CD4-positive, alpha-beta T cell treated with Interleukin-21 for 1 hour (primary cell): ENCODE data around the gene BCHE.
"Not testable (repeated sequence)": the region's sequence is repeated elsewhere in the genome, so short reads cannot be mapped to it uniquely, and the experiment has no call there.

Experiments used
- DNase-seq: peaks from one replicate; pipeline ENCODE4 v3.0.0-alpha.2; 2020

BCHE gene

DNA sequence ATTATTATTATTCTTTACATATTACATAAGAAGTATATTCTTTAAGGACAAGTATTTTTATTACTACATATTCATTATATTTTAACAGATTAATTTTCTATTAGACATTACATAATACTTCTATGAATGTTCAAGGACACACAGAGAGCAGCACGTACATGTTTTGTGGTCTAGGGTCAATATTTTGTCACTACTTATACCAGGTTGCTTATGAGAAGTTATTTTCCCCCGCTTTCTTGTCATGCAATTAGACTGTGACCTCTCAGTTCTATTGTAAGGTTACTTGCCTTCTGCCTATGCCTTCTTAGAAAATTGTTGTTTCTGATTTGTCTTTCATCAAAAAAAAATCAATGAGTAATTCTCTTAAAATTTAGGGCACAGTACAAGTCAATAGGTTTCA, 21.5 kb downstream of the BCHE start:
- DNase-seq, result no peak

DNA sequence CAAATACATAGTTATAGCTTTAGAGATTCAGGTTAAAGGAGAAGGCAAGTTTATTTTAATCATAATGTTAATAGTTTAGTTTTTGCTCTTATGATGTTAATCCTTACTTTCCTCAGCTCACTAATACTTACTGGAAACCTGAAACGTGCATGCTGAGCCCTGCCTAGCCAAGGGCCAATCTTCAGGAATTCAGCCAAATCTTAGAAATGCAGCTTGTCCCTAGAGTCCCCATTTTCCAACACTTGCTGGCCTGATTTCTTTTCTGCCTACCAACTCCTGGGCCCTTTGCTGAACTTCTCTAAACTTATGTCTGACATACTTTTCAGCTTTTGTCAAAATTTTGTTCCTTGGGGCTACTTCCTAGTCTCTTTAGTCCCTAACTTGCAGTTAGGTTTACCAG, 22.8 kb downstream of the BCHE start:
- DNase-seq, result no peak

DNA sequence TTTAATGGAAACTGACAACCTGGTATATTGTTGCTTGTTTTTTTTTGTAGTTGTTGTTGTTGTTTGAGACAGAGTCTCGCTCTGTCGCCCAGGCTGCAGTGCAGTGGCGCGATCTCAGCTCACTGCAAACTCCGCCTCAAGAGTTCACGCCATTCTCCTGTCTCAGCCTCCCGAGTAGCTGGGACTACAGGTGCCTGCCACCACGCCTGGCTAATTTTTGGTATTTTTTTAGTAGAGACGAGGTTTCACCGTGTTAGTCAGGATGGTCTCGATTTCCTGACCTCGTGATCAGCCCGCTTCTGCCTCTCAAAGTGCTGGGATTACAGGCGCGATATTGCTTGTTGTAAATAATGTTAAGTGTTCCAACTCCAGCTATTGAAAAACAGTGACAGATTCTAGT, 29.3 kb downstream of the BCHE start:
- DNase-seq, result not testable (repeated sequence)

DNA sequence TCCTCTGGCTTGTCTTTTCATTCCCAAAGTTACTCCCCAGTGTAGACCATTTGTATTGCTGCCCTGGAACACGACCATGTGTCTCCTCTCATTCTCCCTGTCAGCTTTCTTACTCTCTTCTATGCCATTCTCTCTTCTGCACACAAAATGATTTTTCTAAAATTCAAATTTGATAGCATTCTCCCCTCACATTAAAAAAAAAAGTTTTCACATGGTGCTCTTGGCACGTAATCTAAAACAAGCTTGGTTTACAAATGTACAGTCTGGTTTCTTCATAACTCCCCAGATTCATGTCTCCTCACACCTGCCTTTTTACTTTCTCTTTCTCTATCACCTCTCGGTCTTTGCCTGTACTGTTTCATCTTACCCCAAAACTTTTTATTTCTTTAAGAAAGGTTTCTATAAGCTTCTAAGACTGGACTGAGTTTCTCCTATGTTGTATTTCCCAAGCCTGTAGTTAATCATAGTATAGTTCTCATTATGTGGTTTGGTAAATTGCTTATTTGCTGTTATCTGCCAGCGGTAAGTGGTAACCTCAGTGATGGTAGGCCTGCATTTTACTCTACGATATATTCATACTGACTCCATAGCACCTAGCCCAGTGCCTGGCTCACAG, 31.2 kb downstream of the BCHE start:
- no peak for DNase-seq

DNA sequence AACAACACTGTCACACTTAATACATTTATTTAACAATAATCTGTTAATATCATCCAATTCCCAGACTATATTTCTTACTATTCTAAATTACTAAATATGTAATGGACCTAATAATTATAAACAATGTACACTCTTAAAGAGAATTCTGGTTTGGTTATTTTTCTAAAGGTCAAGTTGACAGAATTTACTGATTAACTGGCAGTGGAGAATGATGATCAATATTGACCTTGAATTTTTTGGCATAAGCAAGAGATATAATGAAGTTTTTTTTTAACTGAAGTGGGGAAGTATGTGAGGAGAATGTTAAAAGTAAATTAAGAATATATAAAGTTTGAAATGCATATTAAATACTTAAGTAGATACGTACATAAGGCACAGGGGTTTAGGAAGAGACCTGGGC, 33.8 kb downstream of the BCHE start:
- no peak for DNase-seq

DNA sequence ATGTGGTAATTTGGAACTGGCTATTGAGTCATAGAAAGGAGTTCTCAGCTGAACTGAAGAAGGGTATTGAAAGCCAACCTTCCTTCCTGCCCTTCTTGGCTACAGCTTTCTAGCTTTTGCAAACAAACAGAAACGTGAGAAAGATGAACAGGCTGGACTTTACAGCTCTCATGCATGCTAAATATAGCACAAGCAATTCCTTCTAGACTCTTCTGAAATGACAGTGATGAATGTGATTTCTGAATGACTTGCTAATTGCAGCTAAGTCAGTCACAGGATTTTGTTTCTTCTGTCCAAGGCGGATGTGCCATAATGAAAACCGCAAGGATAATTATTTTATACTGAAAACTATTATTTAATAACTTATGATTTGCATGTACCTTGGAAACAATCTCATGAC, 36.3 kb downstream of the BCHE start:
- DNase-seq, result no peak

DNA sequence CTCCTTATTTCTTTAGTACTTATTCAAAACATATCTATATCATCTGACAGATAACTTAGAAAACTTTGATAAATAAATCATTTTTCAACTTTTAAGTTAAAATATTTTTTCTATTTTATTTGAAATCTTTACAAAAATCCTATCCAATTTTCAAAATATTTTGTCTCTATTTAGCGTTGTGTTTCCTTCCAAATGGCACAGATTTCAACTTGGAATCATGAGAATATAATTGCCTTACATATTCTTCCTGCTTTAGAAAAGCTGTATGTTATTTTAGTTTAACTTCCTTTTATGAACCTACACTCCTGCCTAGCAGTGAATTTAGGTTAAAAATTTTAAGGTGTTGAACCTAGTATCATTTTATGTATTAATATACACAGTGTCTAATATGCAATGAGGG, 38.2 kb downstream of the BCHE start:
- DNase-seq, result no peak

DNA sequence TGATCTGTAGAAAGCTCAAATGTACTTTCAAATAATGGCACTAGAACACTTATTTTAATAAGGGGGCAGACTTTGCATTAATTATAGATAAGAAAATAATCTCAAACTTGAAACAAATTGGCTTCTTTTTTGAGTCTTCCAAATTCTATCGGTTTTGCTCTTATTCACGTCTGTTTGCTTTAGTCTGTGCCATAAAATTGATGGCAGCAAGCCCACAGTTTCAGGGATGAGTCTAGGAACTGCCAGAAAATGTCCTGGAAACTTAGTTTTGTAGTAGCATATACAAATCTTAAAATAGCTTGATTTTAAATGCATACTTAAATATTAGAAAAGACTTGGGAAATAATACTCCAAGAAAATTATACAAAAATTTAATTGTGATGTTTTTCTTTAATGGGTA, 39.7 kb downstream of the BCHE start:
- DNase-seq, result no peak

DNA sequence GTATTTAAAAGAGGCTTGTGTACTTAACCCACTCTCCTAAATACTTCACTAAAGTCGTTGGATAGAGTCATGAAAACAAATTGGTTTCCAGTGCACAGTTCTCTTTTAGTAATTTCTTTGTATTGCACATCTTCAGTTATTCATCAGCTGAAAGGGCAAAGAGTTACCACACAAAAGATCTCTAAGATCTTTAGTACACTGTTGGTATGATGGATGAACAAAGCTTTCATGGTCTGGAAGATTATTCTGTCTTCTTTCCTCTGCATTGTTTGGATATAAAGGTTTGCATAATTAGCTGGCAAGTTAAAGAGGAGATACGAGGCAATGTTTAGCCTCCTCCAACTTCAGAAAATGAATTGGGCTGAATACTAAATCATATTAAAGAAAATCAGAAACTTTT, 40.5 kb downstream of the BCHE start:
- no peak for DNase-seq

DNA sequence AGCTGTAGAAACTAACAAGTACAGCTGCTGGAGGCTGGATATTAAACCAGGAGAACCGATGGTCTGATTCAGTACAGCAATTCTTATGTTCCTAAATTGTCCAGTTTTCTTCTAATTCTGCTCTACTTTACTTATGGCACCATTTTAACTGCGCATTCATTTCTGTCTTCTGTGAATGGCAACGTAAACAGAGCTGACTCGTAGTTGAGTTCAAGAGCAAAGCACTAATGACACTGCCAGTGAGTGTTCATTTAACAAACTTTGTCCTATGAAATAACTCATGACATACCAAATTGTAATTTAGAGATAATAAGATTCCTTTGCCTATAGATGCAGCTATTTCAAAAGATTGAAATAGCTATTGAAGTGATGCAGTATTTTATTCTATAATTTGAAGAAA, 48.7 kb downstream of the BCHE start:
- DNase-seq, result no peak

DNA sequence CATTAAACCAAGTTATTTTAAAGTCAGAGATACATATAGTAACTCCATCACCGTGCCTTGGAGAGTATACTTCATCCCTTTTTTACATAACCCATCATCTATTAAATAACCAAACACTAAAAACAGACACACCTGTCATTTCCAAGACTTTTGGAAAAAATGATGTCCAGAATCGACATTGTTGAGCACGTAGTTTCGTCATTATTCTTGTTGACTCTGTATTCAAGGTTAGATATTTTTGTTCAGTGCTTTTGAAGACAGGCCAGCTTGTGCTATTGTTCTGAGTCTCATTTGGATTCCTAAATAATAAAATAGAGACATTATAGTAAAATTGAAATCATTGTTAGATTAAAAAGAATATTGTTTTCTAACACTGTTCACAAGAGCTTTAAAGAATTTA, 51.2 kb downstream of the BCHE start:
- no peak for DNase-seq

DNA sequence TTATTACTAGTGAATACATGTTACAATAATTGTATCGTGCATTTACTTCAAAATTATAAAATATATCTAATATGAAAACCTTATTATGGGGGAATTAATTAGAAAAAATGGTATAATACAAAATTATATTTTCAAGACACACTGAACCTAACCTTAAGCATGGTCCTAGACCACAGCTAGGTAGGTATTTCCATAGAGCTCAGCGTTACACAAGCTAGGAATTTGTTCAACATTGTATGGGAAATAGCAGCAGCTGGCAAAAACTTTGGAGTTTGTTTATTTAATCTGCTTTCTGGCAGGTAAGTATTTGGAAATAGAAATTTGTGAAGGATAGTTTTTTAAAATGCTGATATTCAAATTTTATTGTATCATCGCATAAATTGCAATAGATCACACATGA, 52.9 kb downstream of the BCHE start:
- no peak for DNase-seq

DNA sequence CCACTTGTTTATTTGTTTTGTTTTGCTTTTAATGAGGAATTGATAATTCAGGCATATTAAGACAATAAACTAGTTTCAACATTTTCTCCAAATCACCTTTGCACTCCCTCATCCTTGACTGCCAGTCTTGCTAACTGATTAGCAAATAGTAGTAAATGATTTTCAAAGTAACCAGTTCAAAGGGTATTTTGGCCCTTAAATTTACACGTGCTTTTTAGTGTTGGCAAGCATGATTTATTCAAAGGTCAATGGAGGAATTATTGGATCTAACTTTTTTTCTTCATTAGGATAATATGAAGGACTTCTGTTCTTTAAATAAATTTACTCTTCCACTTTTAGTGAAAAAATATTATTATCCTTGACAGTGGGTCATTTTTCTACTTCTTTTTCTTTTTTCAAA, 53.8 kb downstream of the BCHE start:
- DNase-seq, result no peak

DNA sequence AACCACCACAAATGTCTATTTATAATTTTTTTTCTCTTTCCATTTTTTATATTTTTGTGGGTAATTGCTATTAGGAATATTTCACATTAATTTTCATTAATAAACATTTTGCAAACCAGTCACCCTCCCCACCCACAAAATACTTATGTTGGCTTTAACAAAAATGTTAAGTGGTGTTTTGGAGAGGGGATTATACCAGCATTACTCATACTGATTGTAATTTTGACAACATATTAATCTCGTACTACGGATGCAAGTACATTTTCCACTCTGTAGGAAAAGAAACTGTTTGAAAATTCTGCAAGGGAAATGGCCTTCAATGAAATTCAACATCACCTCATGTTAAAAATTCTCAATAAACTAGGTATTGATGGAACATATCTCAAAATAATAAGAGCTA, 58.3 kb downstream of the BCHE start:
- DNase-seq, result no peak

DNA sequence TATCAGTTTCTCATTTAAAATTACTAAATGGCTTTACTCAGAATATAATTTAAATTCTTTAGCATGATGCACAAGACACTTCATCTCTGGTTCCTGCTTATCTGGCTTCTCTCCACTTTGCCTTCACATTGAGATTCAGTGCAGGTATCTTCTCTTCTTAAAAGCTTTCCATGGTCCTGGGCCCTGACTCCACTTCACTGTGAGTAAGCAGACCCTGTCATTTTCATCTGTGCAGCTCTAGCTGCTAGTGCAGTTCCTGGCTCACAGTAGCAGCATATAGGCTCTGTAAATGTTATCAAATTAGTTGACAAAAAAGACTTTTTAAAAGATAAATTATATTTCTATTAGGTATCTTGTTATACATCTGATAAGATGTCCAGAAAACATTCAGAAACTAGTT, 58.8 kb downstream of the BCHE start:
- DNase-seq, result no peak

DNA sequence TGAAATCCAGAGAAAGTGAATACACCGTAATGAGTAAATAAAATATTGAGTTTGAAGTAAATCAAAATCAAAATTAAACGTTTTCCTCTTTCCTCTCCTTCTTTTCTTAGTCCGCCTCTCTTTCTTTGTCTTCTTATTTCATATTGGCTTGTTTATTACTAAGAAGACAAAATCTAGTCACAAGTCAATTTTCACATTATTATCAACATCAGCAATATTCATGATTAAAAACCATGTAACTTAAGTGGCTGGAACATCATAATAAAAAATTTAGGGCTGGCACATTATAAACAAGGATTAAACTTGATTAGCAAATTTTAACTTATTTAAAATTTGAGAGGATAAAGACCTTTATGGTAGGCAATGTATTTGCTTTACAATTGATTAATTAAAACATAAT, 61.4 kb downstream of the BCHE start:
- DNase-seq, result no peak

DNA sequence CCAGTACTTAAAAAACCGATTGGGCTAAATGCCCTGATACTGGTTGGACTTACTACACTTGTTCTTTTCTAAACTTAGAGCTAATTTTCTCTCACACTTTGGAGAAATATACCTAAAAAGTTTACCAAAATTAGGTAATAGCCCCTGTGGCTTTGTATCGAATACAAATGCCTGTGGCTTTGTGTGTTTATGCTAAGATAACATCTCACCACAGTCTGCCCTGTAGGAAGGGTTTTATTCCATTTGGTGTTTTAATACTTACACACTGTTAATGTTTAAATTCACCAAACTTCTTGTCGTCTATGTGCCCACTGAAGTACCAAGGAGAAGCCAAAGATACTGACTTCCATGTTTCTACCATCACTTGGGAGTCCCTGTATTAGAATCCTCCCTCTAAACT, 66.4 kb downstream of the BCHE start:
- DNase-seq, result no peak

DNA sequence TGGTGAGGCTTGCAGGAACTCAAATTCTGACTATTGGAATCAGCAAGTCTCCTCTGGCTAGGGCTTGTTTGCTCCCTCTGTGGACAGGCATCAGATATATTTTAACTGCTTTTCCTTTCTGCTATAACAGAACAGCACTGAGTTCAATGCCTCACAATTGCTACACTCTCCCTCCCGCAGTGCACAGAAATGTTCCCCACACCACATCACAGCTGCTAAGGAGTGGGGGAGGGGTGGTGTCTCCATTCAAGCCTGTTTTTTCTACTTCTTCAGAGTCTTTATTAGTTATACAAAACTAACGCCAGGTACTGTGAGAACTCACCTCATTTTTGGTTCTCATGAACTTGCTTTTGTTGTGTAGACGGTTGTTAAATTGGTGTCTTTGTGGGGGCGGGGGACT, 68.5 kb downstream of the BCHE start:
- no peak for DNase-seq

DNA sequence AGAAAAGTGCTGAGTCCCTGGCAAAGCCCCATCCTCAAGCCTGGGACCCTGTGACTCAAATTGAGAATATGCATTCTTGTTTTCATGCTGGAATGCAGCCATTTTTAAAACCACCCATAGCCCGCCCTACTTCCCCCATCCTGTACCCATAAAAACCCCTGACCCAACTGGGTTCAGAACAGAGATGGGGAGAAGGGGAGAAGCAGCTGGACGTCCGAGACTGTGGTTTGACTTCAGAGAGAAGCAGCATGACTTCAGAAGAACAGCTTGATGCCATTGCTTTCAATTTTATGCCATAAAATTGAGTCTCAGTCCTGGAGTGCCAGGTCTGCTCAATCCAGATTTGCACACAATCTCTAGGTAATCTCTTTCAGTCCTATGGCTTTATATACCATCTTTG, 78.2 kb downstream of the BCHE start:
- DNase-seq, result no peak

DNA sequence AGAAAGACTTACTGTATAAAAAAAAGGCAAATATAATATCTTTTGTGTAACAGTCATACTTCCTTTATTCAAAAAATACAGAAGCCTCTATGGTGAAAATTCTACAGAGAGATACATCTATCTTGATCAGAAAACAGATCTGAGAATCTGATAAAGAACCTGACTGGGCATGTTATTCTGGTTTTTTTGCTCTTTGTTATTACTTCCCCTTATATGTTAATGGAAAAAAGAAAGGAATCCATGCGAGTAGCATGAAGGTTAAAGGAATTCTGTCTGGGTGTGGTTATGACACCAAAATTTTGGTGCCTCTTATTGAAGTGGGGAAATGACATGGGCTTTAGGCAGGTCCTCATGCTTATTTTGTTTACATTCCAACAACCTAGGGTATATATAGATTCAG, 81.7 kb downstream of the BCHE start:
- no peak for DNase-seq

DNA sequence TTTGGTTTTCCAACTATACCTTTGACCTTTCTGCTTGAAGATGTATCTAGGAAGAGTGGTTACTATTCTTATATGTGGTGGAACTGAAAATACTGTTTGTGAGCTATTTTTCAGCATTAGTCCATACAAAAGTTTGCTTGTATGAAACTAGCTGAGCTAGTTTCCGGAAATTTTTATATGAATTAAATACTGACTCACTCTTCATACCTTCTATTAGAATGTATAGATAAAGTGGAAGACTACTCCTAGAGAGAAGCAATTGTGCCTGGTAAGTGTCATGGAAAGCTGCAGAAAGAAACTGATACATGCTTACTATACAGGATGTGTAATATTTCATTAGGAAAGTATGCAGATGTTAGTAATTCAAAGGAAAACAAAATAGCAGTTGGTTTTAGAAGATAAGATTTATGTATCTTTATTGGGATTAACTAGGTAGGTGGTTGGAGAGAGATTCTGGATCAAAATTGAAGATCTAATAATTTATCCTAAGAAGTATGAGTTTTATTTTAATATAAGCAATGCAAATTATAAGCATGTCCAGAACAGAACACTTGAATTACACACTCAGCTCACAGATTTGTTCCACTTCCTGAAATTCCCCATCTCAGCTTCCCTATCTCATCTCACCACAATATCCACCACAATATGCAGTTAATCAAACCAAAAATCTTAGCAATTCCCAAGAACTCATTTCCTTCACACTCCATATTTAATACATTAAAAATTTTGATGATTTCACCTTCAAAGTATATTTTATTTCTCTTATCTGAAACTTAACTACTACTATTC, 82.8 kb downstream of the BCHE start:
- DNase-seq, result no peak

DNA sequence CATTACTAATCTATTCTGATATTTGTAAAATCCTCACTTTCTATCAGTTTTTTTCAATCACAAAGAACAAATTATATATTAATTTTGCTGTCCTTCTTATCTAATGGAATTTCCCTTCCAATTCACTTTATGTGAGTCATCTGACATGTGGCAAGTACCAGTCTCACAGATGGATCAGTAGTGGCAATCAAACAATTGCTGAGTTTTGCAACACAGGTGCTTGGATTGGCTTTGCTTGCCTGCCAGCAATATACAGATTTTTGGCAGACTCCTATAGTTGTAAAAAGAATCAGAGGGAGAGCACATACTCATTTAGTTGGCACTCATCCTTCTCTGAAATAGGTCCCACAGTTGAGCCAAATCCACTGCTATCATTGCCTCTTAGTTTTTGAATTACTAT, 83.7 kb downstream of the BCHE start:
- DNase-seq, result no peak

DNA sequence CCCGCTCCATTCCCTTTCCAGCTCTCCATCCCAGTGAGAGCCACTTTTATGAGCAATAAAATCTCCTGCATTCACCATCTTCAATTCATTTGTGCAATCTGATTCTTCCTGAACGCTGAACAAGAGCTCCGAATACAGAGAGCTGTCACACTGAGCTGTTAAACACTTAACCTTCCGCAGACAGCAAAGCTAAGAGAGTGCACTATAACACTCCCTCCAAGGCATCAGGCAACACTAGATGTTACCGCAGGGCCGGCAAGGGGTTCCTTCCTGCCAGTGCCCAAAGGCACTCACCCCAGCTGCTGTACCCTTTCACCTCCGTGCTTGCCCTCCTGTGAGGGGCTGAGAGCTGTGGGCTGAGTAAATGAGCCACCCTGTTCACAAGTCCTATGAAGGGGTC, 85.6 kb downstream of the BCHE start:
- no peak for DNase-seq

DNA sequence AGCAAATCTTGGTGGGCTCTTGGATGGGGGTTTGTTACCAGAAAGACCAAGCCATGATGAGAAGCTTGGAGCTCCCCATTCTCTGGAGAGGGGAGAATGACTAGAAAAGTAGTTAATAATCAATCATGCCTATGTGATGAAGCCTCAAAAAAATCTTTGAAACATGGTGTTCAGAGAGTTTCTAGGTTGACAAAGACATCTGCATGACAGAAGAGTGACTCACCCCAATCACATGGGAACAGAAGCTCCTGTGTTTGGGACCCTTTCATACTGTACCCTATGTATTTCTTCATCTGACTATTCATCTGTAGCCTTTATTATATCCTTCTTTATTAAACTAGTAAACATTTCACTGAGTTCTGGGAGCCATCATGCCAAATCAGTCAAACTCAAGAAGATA, 87.4 kb downstream of the BCHE start:
- DNase-seq, result no peak

DNA sequence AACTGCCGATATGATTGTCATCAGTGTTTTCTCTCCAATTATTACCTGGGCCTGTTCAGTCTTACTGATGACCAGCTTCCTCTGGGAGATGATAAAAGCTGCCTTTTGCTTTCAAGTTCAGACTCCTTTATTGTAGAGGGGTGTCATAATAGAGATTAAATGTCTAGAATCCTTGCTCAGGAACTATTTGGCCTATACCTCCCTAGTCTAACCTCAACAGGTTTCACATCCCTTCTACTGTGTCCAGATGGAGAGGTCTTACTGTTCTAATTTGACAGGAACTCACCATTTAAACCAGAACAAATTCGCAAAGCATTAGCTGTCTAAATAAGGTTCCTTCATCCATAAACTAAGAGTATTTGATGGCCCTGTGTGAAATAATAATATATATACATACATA, 88.0 kb downstream of the BCHE start:
- DNase-seq, result no peak
